GM19397 (cell line): Measurements from ENCODE around the gene ITPR1.
A peak's percentile ranks its signal among the peaks of the same experiment; 100 is the strongest.

Experiments
- ATAC-seq: cut with Tn5 transposase; IDR thresholded peaks from one replicate; pipeline ENCODE4 v1.9.1; 2021; ENCODE audit warnings: mild to moderate bottlenecking, moderate library complexity; ENCODE audit not compliant: unreplicated experiment

ITPR1 gene

DNA sequence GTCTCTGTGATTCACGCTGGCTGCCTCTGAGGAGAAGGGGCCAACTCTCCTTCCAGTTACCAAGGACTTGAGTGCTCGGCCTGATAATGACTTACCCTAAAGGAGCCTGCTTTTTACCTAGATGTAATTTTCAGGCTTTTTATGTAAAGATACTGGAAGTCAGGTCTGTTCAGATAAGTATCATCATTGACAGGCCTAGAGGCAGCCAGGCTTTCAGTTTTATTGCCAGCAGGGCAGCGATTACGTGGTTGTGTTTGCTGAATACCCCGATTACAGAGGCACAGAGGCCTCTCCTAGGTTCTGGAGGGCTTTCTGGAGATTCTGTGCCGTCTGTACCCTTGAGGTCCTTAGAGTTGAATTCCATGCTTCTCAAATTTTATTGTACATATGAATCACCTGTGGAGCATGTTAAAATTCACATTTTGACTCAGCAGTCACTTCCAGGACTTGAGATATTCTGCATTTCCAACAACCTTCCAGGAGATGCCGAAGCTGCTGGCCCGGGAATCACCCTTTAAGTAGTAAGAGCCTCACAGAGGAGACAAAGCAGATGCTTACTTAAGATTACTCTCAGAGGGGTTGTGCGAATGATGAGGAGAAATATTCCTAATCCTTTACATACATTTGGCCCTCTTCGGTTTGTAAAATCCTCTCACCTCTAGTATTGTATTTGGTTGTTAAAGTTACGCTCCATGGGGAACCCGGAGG, 326.0 kb downstream of the ITPR1 start:
- no peak for ATAC-seq

DNA sequence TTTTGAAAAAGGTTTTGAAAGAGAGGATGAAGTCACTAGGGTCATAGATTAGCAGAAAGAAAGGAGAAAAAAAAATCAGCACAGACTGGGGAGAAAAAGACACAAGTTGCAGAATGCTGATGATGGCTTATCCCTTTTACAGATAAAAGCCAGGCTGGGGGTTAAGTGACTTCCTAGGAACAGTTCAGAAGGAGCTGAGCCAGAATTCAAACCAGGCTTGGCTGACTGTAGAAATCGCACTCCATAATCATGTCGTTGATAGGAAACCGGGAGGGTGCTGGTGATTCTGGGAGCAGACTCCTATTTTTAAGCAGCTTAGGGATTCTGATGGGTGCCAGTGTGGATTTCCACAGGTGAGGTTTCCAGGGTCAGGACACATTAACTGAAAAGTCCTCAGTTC, 326.6 kb downstream of the ITPR1 start:
- ATAC-seq, result no peak

DNA sequence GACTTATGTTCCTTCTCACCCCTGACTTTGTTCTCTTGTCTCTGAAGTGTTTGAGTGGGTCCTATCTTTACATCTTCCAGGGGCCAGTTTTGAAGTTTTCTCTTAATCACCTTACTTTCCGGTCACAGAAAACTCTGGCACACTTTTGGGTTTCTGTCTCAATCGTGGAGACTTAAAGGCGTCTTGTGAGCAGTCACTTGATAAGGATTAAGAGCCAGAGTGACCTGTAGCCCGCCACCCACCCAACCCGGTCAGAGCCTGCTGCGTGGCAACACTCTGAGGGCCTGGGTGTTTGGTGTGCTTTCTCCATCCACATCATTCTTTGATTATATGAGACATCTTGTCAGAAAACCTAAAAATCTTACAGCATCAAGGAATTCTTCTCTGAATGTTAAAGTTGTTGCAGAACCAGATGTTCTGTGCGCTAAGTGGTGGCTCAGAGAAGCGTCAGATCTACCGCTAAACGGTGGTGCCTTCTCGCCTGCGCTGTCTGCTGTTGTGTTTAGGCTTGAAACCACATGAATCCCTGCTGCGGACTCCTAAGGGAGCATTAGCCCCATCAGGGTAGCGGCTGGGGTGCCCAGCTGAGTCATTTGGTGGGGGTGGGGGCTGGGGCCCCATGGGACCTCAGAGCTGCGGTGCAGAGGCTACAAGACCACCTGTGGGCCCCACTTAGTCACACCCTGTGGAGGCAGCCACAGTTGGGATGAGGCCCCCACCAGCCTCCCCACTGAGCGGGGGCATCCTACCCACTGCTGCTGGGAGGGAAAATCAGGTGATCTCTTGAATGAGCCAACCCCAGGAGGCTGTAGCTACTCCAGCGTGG, 327.4 kb downstream of the ITPR1 start:
- ATAC-seq, result no peak

DNA sequence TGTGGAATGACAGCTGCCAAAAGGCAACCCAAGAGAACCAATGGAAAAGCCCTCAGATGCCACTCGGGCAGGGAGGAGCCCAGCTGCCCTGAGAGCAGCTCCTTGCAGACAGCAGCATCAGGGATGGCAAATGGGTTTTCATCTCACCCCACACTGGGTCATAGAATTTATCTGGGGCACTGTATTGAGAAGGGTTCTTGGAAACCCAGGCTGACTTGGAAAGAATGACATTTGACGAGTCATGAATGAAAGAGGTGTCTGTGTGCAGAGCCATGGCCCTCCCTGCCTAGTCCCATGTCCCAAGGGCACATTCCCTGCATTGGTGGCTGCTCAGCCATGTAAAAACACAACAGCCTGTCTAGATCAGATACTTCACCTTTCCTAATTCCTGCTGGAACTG, 328.2 kb downstream of the ITPR1 start:
- no peak for ATAC-seq

DNA sequence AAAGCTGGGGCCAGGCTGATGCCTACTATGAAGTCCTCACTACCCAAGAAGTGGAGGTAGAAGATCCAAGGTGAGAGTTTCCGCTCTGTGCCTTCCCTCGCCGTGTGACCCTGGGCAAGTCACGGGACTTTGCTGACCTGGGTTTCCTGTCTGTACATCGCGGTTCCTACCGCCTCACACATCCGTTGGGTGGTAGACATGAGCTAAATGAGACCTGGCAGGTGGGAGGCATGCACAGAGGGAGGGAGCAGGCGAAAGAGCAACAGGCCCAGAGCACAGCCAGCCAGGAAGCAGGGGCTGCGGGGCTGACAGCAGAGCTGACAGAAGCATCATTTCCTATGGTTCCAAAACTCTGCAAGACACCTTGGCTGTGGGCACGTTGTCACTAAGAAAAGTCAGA, 328.8 kb downstream of the ITPR1 start:
- ATAC-seq, result no peak

DNA sequence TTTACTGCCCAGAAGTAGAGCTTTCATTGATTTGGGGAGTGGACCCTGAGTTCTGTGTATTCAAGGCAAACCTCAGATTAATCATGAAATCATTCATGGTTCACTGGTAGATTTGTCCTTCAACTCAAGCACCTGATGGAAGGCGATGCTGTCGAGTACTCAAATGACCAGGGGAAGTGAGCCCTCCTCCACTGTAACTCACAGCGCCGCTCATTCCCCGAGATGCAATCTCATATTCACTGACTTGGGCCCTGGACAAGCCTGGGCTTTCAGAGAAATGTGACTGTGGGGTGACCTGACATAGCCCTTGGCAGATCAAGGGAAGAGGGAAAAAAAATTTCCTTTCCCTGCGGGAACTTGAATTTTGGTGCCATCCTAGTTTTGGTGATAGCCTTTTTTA, 329.4 kb downstream of the ITPR1 start:
- ATAC-seq, result no peak

DNA sequence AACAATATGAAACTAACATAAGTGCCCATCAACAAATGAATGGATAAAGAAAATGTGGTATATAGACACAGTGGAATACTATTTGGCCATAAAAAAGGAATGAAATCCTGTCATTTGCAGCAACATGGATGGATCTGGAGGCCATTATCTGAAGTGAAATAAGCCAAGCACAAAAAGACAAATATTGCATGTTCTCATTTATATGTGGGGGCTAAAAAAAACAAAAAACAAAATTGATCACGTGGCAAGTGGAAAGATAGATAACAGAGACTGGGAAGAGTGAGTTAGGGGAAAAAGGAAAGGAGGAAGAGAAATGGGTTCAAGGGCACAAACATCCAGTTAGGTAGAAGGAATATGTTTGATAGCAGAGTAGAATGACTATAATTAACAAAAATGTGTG, 330.2 kb downstream of the ITPR1 start:
- ATAC-seq, result no peak

DNA sequence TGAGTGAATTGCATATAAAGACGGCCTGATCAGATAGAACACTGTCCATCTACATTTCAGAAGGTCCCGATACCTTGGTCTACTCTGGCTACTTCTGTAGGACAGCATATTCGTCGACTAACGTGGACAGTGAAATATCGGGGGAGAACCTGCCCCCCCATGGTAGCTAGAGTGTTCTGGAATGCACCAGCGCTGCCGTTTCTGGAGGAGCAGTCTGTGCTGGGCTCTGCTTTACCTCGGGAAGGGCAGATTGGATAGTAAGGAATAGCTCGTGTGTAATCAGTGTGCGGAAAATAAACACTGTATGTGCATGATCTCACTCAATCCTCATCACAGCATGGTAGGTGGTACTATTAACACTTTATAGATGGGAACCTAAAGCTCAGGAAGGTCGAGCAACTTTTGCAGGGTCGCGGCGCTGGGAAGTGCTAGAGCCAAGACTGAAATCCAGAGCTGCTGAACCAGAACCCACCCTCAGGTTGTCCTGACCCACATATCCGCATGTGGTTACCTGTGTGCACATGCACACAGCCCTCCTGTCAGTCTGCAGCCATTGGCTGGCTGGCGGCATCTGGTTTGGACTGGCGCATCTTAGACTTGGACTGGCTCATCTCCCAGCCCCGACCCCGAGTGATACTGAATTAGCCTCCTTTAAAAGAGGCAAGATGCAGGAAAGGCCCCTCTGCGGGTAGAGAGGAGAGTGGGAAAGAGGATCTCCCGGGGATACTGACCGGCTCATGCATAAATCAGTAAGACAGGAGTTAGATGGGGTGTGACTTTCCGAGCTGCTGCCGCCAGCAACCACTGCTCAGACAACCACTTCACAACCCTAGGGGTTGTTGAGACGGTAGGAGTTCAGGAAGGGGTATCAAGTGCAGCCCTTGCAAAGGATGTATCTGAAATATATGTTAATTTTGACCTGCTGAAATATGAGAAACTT, 331.1 kb downstream of the ITPR1 start:
- no peak for ATAC-seq

DNA sequence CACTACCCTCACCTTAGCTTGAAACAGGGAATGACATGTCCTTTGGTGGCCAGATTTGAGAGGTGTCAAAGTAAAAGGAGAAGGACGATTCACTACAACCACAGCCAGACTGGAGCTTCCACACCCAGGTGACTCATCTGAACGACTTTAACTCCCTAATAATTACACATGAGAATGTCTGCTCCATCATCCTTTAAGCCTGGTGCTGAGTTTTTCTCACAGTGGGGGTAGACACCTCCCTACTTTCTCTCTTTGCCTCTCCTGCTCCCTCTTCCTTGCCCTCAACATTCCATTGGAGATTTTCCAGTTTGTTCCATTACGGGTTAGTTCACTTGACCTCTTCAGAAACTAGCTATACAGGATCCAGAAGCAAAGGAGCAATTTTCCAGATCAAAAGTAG, 331.8 kb downstream of the ITPR1 start:
- no peak for ATAC-seq

DNA sequence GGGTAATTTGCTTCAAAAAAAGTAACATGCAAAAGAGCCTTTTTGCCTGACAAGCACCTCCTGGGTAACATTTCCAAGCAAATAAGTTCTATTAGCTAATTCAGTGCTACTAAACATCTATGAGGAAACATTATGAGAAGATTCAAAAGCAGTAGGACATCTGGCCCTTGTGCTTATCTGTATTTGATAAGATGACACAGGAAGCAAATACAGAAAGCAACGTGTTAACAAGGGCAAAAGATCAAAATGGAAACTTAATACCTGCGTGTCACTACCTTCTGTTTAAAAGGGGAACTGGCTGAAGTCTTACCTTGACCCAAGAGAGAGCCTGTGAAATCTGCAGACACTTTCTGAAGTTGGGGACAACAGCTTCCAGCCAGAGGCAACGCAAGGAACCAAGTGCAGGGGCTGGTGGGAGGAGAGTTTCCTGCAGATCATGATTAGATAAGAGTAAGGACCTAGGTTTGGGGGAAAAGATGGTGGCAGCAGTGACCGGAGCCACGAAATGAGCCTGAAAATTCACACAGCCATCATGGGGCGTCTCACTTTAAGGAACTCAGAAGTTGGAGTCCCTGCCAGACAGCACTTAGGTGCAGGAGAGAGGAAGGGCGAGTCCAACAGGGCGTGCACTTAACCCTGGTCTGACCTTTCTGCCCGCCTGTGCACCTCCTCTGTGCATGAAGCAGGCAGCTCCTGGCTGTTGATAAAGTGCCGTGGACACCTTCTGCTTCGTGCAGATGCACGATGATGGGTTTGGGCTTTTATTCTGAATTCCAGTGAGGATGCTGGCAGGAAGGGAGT, 332.5 kb downstream of the ITPR1 start:
- ATAC-seq, result no peak

DNA sequence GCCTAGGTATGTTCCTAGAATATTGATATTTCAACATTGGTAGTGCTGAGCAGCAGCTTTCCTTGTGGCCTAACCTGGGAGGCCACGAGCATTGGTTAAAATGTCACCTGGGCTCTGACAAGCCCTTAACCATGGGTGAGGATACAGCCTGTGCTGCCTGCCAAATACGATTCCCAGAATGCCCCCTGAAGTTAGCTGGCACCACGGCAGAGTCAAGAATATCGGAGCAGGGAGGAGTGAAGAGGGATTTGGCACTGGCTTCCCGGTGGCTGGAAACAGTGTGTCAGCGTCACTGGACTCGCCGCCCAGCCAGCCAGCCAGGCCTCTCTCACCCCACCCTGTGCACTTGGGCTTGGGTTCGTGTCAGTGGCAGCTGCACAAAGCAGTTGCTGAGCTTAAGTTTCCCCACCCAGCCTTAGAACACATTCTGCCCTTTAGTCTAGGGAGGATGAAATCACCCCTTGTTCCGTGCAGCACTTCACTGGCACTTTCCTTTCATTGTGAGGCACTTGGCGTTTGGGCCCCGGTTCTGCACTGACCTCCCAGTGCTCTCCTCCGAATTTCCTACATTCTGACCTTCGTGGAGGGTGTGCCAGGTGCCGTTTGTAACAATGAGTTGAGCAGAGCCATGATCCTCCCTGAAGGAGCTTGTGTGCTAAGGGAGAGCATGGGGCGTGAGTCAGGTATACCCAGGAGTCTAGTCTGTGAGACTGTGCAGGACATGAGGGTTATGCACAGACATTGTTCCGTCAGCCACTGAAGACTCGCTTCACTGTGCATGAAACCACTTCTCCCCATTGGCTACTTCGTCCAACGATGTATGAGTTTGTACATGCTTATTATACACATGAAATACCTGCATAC, 333.3 kb downstream of the ITPR1 start:
- no peak for ATAC-seq

DNA sequence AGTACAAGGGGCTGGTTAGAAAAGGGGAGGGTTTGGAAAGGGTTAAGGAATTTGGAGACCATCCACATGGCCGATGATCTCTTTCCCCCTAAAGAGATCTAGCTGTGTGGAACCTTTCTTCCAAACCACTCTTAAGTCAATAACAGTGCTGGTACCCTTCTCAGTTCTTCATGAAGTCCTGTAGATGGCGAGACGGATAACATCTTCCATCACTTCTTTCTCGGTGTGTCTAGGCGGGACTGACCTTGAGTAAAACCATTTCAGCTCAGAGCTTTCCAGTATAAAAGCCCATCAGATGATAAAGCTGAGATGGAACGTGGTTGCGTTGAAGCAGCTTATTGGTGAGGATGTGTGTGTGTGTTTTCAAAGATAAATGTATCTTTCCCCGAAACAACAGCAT, 334.6 kb downstream of the ITPR1 start:
- no peak for ATAC-seq

DNA sequence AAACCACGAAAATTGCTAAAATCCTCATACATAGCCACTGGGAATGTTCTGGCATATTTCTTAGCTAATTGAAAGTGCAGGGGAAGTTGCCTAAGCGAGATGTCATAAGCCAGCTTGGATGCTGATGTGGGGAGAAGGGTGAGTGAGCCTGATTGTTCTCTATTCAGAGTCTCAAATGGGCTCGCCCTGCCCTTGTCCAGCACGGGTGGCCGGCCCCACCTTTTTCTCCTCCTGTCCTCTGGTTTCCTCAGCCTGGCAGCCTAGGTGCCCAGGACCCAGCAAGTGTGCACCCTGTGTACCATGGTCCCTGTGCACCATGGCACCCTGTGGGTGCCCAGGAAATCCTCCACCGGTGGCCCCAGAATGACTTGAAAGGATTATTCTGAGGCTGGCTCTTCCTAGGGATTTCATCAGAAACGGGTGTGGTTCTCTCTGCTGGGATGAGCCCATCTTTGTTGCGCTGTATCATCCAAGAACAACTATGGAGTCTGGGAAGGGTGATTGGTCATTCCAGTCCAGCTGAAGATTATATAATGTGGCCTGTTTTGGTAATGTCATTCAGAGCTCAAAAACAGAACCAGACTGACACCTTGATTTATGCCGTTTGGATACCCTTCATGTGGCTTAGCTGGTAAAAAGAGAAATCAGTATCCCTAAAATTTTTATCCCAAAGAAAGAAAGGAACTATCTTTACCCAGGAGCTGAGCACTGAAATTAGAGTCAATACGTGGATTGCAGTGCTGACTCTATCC, 335.3 kb downstream of the ITPR1 start:
- no peak for ATAC-seq

DNA sequence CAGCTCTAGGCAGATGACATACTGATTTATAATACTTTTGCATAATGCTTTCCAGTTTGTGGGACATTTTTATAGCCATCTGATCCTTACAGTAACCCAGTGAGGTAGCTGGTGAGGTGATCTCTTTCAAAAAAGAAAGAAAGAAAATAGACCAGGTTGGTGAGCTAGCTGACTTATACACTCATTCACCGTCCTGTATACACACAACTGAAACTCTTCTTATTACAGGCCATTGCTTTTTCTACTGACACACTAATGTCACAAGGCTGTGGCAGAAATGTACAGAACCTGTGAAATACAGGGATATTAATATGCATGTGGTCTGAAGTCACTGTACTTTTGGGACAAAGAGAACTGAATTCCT, 335.9 kb downstream of the ITPR1 start:
- no peak for ATAC-seq

DNA sequence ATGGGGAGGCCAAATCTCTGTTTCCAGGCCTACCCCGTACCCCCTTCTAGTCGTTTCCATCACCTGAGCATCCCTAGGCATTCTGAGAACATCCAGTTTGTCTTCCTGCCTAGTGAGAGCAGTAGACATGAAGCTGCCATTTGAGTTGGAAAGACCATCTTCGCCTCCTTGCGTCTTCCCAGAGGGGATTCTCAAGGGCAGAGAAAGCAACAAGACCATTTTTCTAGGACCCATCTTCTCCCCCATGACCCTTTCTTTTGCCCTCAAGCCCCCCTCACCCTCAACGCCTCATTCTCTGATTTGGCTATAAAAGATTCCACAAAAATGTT, 337.4 kb downstream of the ITPR1 start:
- ATAC-seq, result no peak

DNA sequence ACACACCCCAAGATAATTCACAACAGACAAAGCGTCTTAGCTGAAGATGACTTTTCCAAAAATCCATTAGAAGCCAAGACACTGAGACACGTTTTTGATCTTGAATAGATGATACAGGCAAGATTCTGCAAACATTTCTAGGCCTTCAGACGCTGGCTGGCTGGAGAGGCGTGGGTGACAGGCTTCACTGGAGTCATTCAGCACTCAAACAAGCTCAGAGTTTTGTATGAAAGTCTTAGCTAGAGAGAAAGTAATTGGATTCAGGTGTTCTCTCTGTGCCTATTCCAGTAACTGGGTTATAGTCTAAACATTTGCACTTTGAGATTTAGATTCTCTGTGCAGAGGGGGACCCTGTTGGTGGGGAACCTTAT, 338.4 kb downstream of the ITPR1 start:
- ATAC-seq, result peak; percentile 9

DNA sequence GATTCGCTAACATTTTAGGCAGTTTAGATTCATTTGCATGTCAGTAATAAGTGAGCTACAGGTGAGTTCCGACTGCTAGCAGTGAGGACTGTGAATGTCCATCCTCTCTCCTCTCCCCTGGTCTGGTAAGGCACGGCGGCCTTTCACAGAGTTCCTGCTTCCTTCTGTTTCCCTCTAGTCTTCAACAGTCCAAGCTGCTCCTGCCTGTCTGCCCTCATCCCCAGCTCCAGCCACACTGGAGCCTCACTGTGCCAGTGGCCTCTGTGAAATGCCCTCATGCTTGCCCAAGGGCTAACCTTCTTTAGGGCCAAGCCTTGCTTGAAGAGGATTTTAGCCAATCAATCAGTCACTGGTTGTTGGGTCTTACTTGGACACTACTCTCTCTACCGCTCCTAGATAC, 340.3 kb downstream of the ITPR1 start:
- no peak for ATAC-seq

DNA sequence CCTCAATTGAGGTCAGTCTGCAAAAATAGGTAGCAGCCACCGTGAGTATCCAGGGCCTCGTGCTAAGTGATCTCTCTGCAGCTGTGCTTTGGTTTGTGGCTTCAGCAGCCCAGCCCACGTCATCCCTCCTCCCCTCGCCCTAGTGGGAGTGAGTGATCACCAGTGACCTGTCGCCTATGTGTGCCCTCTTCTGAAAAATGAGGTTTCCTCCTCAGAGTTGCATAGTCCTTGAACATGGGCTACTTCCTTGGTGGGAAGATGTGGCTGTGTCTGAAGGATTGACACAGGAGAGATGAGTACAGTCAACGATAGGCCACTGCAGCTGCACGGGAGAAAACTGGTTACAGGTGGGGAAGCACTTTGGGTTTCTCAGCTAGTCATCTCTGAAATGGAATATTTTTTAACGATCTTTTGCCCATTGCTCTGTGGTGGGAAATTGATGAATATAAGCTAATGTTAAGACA, 341.3 kb downstream of the ITPR1 start:
- peak; percentile 48 for ATAC-seq

DNA sequence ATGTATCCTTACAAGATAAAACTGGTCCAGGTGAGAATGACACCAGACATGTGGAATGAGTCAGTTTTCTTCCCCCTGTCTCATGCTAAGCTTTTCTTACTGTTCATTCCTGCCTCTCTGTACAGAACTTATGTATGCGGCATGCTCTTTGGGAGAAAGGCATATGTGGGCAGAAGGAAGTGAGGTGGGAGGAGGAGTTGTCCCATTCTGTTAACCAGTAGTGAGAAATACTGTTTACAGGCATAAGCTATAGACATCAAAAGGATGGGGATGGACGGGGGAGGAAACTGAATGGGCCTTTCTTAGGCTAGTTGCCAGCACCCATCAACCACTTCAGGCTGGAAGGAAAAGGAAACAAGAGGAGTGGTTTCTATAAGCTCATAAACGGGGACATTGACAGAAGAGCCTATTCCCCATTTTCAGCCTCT, 342.5 kb downstream of the ITPR1 start:
- ATAC-seq, result no peak
